Omental fat pad (tissue), 4 donors: ENCODE data around the gene RBM22. TPM values are rescaled to one million over a fixed set of nuclear protein-coding genes. Genes with fewer than 3 reads are reported as not detected.

Experiments used
- ATAC-seq: fragments of 150-250 bp; one replicate; pipeline ENCODE4 v1.9.1; 2016; ENCODE audit warnings: mild to moderate bottlenecking, moderate library complexity; ENCODE audit not compliant: low FRiP score
- DNase-seq: peaks from one replicate; pipeline ENCODE4 v3.0.0-alpha.2; 2019; ENCODE audit warnings: low spot score
- CTCF ChIP-seq, 3 donors: fragments of 450-650 bp; IDR thresholded peaks; one replicate each; pipeline ENCODE4 v1.5.1; 2016 to 2017; ENCODE audit warnings: antibody characterized with exemption in 3 of 3, mild to moderate bottlenecking in 3 of 3, moderate library complexity in 2 of 3
- total RNA-seq, 4 donors: library from RNA; depleted of rRNA; stranded (reverse); fragments of >200 nt; gene quantifications; one replicate each; pipeline ENCODE4 v1.1.0, GENCODE V29; 2016

RBM22 gene
- total RNA-seq, 4 donors from 2014 or later, result 38.3 to 42.0 (median 40.5) TPM

GRCh38 chr5:150658699-150659265 is 42.1 kb downstream of the RBM22 start:
- no peak for DNase-seq

GRCh38 chr5:150658121-150658520 is 42.7 kb downstream of the RBM22 start:
- DNase-seq, result no peak
- no peak for ATAC-seq
- TF ChIP-seq CTCF (IDR thresholded peaks at IDR 0.05), result no peak

More at GRCh38 chr5:150658699-150659265, 42.1 kb downstream of the RBM22 start:
- ATAC-seq, result no peak
- no peak for TF ChIP-seq CTCF (IDR thresholded peaks at IDR 0.05)

GRCh38 chr5:150656191-150657132 is 44.4 kb downstream of the RBM22 start:
- peak in 1 of 3 donors; percentile 48 for TF ChIP-seq CTCF (IDR thresholded peaks at IDR 0.05)
- ATAC-seq (peak; percentile 66), DNase-seq (no peak)

GRCh38 chr5:150655221-150655620 is 45.6 kb downstream of the RBM22 start:
- ATAC-seq (no peak), DNase-seq (no peak)
- no peak for TF ChIP-seq CTCF (IDR thresholded peaks at IDR 0.05)

- ATAC-seq (no peak), DNase-seq (no peak)
- no peak for TF ChIP-seq CTCF (IDR thresholded peaks at IDR 0.05)
These were observed 46.9 kb downstream of the RBM22 start for GRCh38 chr5:150653762-150654556.

GRCh38 chr5:150653145-150653761 is 47.6 kb downstream of the RBM22 start:
- no peak for TF ChIP-seq CTCF (IDR thresholded peaks at IDR 0.05)
- ATAC-seq, result no peak
- DNase-seq, result no peak
